ENCODE measurements around the gene TMEM201. TPM values are rescaled to one million over a fixed set of nuclear protein-coding genes. Genes with fewer than 3 reads are reported as not detected.

TMEM201 gene
- total and polyA plus RNA-seq, 2 donors from 2014 or later: 9.1 to 13.2 TPM

DNA sequence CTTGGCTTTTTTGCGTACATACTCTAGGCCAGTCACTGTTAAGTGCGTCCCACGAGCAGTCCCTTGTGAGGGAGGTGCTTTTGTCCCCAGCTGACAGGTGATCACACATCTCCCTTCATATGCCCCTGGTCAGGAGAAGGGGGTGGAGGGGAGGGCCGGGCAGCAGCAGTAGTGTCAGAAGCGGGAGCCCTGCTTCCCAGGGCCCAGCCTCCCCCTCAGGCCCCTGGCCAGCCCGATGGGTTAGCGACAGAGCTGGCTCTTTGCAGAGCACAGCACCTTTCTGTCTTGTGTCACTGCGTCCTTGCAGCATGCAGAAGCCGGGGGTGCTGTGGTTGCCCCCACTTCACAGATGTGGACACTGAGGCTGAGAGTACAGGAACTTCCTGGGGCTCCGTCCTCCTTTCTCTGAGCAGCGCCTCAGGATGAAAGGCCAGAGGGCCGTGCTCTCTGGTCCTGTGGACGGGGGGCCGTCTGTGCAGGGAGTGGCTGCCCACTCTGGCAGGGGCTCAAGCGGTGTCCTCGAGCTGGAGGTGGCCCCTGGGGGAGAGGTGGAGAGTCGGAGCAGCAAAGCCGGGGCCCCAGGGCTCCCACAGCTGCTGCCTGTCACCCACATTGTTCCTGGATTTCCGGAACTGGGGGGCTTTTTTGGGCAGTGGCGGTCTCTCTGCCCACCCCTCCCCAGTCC is 5.9 kb downstream of the TMEM201 start:
- Histone ChIP-seq H3K27me3 (ENCODE audit: control insufficient read depth, insufficient read depth, low read length) (no peaks in the 10 kb centered on the region), H3K9ac (ENCODE audit: low read length in 3 of 3) (no peak overlapping the region), H3K4me3 (ENCODE audit: low read length in 3 of 3) (no peak overlapping the region), H3K4me1 (ENCODE audit: control insufficient read depth in 2 of 3, insufficient read depth in 2 of 3, low read depth in 1 of 3, low read length in 3 of 3) (peaks cover 0 to 24% (median 11%) of the 10 kb centered on the region in 3 donors), H3K9me3 (ENCODE audit: control insufficient read depth in 2 of 3, insufficient read depth in 1 of 3, low read length in 3 of 3) (no peaks in the 10 kb centered on the region), H3K36me3 (ENCODE audit: control insufficient read depth in 2 of 3, insufficient read depth in 3 of 3, low read length in 3 of 3) (no peaks in the 10 kb centered on the region), H3K27ac (ENCODE audit: low read depth in 2 of 2, low read length in 2 of 2) (no peak overlapping the region)
- DNase-seq (no peak), FAIRE-seq (no peak)
- TF ChIP-seq, protein P1, sequence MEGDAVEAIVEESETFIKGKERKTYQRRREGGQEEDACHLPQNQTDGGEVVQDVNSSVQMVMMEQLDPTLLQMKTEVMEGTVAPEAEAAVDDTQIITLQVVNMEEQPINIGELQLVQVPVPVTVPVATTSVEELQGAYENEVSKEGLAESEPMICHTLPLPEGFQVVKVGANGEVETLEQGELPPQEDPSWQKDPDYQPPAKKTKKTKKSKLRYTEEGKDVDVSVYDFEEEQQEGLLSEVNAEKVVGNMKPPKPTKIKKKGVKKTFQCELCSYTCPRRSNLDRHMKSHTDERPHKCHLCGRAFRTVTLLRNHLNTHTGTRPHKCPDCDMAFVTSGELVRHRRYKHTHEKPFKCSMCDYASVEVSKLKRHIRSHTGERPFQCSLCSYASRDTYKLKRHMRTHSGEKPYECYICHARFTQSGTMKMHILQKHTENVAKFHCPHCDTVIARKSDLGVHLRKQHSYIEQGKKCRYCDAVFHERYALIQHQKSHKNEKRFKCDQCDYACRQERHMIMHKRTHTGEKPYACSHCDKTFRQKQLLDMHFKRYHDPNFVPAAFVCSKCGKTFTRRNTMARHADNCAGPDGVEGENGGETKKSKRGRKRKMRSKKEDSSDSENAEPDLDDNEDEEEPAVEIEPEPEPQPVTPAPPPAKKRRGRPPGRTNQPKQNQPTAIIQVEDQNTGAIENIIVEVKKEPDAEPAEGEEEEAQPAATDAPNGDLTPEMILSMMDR (IDR thresholded peaks at IDR 0.05; ENCODE audit: borderline replicate concordance, extremely low read depth, insufficient read depth): no peak
- intact Hi-C loops (cut with DNase I): no loop called here

DNA sequence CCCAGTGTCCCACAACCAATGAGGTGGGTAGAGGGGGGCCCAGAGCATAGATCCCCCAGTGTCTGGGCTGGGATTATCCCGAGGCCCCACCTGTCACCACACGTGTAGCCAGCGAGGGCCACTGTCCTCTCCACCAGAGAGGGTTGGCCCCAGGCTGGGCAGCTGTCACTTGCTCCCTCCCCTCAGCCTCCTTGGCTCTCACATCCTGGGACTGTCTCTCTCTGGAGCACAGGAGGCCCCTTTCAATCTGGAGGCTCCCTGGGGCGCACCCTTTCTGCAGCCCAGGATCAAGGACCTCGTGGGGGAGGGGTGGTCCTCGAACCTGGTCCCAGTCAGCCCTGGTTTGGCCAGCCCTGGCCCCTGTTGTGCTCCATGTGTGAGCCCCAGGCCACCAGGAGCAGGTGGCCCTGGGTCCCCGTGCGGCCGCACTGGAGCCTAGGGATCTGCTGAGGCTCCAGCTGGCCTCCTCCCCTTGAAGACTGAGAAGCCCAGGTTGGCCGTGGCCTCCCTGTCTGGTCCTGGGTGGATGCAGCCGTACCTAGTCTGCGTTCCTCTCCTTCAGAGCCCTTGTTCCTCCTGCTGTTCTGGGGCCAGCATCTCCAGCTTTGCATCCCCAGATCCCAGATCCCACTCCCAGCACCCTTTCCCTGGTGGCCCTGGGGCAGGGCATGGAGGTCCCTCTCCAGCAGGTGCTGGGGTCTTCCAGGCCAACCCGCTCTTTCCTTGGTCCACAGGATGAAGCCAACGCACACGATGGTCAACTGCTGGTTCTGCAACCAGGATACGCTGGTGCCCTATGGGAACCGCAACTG is 6.7 kb downstream of the TMEM201 start:
- TF ChIP-seq, protein P1 (IDR thresholded peaks at IDR 0.05; ENCODE audit: borderline replicate concordance, extremely low read depth, insufficient read depth): no peak
- H3K9ac ChIP-seq (ENCODE audit: low read length in 3 of 3): no peak overlapping the region
- H3K9me3 ChIP-seq (ENCODE audit: control insufficient read depth in 2 of 3, insufficient read depth in 1 of 3, low read length in 3 of 3): no peaks in the 10 kb centered on the region
- no peak for DNase-seq
- H3K4me1 ChIP-seq (ENCODE audit: control insufficient read depth in 2 of 3, insufficient read depth in 2 of 3, low read depth in 1 of 3, low read length in 3 of 3): peaks cover 0 to 16% (median 6%) of the 10 kb centered on the region in 3 donors
- intact Hi-C loops (cut with DNase I): no loop called here
- H3K36me3 ChIP-seq (ENCODE audit: control insufficient read depth in 2 of 3, insufficient read depth in 3 of 3, low read length in 3 of 3): peaks cover 0 to 2% (median 0%) of the 10 kb centered on the region in 3 donors
- H3K27ac ChIP-seq (ENCODE audit: low read depth in 2 of 2, low read length in 2 of 2): no peak overlapping the region
- no peak for FAIRE-seq
- no peaks in the 10 kb centered on the region for H3K27me3 ChIP-seq (ENCODE audit: control insufficient read depth, insufficient read depth, low read length)
- no peak overlapping the region for H3K4me3 ChIP-seq (ENCODE audit: low read length in 3 of 3)

GRCh38 chr1:9595968-9596340 is 7.2 kb downstream of the TMEM201 start:
- TF ChIP-seq, protein P1 (IDR thresholded peaks at IDR 0.05; ENCODE audit: borderline replicate concordance, extremely low read depth, insufficient read depth): no peak
- no peak overlapping the region for H3K9ac ChIP-seq (ENCODE audit: low read length in 3 of 3)
- no peak overlapping the region for H3K4me3 ChIP-seq (ENCODE audit: low read length in 3 of 3)
- H3K27me3 ChIP-seq (ENCODE audit: control insufficient read depth, insufficient read depth, low read length): no peaks in the 10 kb centered on the region
- FAIRE-seq (no peak), DNase-seq (no peak)
- no peaks in the 10 kb centered on the region for H3K9me3 ChIP-seq (ENCODE audit: control insufficient read depth in 2 of 3, insufficient read depth in 1 of 3, low read length in 3 of 3)
- peaks cover 0 to 14% (median 6%) of the 10 kb centered on the region in 3 donors for H3K4me1 ChIP-seq (ENCODE audit: control insufficient read depth in 2 of 3, insufficient read depth in 2 of 3, low read depth in 1 of 3, low read length in 3 of 3)
- H3K27ac ChIP-seq (ENCODE audit: low read depth in 2 of 2, low read length in 2 of 2): no peak overlapping the region
- peaks cover 0 to 3% (median under 1%) of the 10 kb centered on the region in 3 donors for H3K36me3 ChIP-seq (ENCODE audit: control insufficient read depth in 2 of 3, insufficient read depth in 3 of 3, low read length in 3 of 3)
- intact Hi-C loops (cut with DNase I): no loop called here
